NCI-H2171 (cell line): ENCODE data around the gene NAP1L1.

Experiments
- DNase-seq: peaks from one replicate; lab custom pipeline; 2025; lab: John Stamatoyannopoulos, UW

Gene NAP1L1

GRCh38 chr12:76040461-76040860, 44.0 kb downstream of the NAP1L1 start:
- DNase-seq = no peak

GRCh38 chr12:76038176-76038575, 46.3 kb downstream of the NAP1L1 start:
- no peak for DNase-seq

GRCh38 chr12:76037130-76038103, 47.1 kb downstream of the NAP1L1 start:
- peak; percentile 53 for DNase-seq

GRCh38 chr12:76035045-76035444, 49.4 kb downstream of the NAP1L1 start:
- no peak for DNase-seq

- DNase-seq = no peak
Observed at GRCh38 chr12:76033081-76034011, 51.1 kb downstream of the NAP1L1 start.

- no peak for DNase-seq
Observed at GRCh38 chr12:76032043-76032981, 52.2 kb downstream of the NAP1L1 start.

- peak; percentile 95 for DNase-seq
Observed at GRCh38 chr12:76031414-76032042, 53.0 kb downstream of the NAP1L1 start, which contains the start of gene PHLDA1. PHLDA1 (minus strand) TSS chr12:76031776.

GRCh38 chr12:76031081-76031413, 53.4 kb downstream of the NAP1L1 start:
- no peak for DNase-seq

GRCh38 chr12:76030341-76031080, 54.0 kb downstream of the NAP1L1 start:
- DNase-seq = no peak

GRCh38 chr12:76029982-76030340, 54.5 kb downstream of the NAP1L1 start:
- no peak for DNase-seq

GRCh38 chr12:76028571-76029277, 55.8 kb downstream of the NAP1L1 start:
- DNase-seq = no peak

GRCh38 chr12:76026643-76027063, 57.8 kb downstream of the NAP1L1 start:
- DNase-seq = no peak

- no peak for DNase-seq
Observed at GRCh38 chr12:76025601-76026575, 58.6 kb downstream of the NAP1L1 start.

GRCh38 chr12:76024942-76025600, 59.4 kb downstream of the NAP1L1 start:
- DNase-seq = no peak

- DNase-seq = no peak
Observed at GRCh38 chr12:76024102-76024781, 60.2 kb downstream of the NAP1L1 start.

- no peak for DNase-seq
Observed at GRCh38 chr12:76023069-76023690, 61.3 kb downstream of the NAP1L1 start.

GRCh38 chr12:76022506-76022905, 62.0 kb downstream of the NAP1L1 start:
- DNase-seq = no peak
